Measurements from ENCODE around the gene ZSWIM6.

GRCh38 chr5:61402244-61402823 lies 70.3 kb downstream of the ZSWIM6 start:
- no peak for TF ChIP-seq CTCF (conservative IDR thresholded peaks at IDR 0.05; ENCODE audit: low read length)
- TF ChIP-seq EZH2phosphoT487 (IDR thresholded peaks at IDR 0.05; ENCODE audit: borderline replicate concordance, low read depth, low read length), result no peak
